Vagina (tissue), 2 donors: ENCODE measurements around the gene ADGRA3. TPM values are rescaled to one million over a fixed set of nuclear protein-coding genes. Genes with fewer than 3 reads are reported as not detected.
A peak's percentile ranks its signal among the peaks of the same experiment; 100 is the strongest.

ENCODE experiments used
- DNase-seq, 2 donors: peaks; one replicate each; pipeline ENCODE4 v3.0.0-alpha.2; 2017; ENCODE audit errors: extremely low spot score in 2 of 2
- H3K27ac ChIP-seq: fragments of 200-600 bp; sonication (generic); one replicate; pipeline ENCODE4 v1.5.1; 2019
- H3K27me3 ChIP-seq: fragments of 200-600 bp; sonication (generic); one replicate; pipeline ENCODE4 v1.5.1; 2019
- H3K36me3 ChIP-seq, 2 donors: fragments of 200-600 bp; sonication (generic); one replicate each; pipeline ENCODE4 v1.5.1; 2017 to 2019
- H3K4me1 ChIP-seq: fragments of 200-600 bp; sonication (generic); one replicate; pipeline ENCODE4 v1.5.1; 2019
- H3K4me3 ChIP-seq, 2 donors: fragments of 200-600 bp; sonication (generic); 1 replicate in 1 of 2; 2 replicates in 1 of 2; pipeline ENCODE4 v1.5.1; 2016 to 2019
- H3K9me3 ChIP-seq: fragments of 200-600 bp; sonication (generic); one replicate; pipeline ENCODE4 v1.5.1; 2019
- POLR2A ChIP-seq, 2 donors: fragments of 450-650 bp; IDR thresholded peaks; one replicate each; pipeline ENCODE4 v1.6.1; 2017; ENCODE audit warnings: antibody characterized with exemption in 2 of 2, mild to moderate bottlenecking in 2 of 2, moderate library complexity in 2 of 2
- POLR2AphosphoS5 ChIP-seq, 2 donors: sonication (generic); formaldehyde crosslinking; IDR thresholded peaks; one replicate each; pipeline ENCODE4 v1.9.0; 2017; ENCODE audit warnings: antibody characterized with exemption in 2 of 2, mild to moderate bottlenecking in 2 of 2, low read depth in 1 of 2; ENCODE audit not compliant: insufficient read depth in 1 of 2
- intact Hi-C: fragments of 100-400 bp; cut with DNase I; formaldehyde crosslinking; loops from one replicate; pipeline ENCODE4 v1.15.1; 2023
- total RNA-seq: library from RNA; depleted of rRNA; stranded (reverse); fragments of >200 nt; gene quantifications from one replicate; pipeline ENCODE4 v1.2.3, GENCODE V29; 2016
- TF ChIP-seq, protein P1 (sequence below), 3 experiments: fragments of 450-650 bp in 2 of 3; fragments of 200-600 bp in 1 of 3; sonication (generic) in 1 of 3; IDR thresholded peaks; one replicate each; pipeline ENCODE4 v1.5.1; 2017 to 2019; ENCODE audit warnings: antibody characterized with exemption in 3 of 3, mild to moderate bottlenecking in 2 of 3, moderate library complexity in 2 of 3

Gene ADGRA3
- total RNA-seq, 1 donor from 2014 or later = 23.3 TPM

DNA sequence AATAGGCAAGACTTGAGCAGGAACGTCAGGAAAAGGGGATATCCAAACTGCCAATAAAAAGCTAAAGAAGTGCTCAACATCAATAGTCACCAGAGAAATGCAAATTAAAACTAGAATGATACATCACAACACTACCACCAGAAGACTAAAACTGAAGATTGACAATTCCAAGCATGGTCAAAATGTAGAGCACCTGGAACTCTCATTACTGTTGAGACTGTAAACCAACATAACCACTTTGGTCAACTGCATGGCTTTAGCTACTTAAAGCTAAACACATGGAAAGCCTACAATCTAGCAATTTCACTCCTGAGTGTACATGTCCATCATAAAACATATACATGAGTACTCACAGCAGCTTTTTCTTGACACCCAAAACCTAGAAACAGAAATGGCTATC, 107.4 kb downstream of the ADGRA3 start:
- no peak for DNase-seq
- H3K4me1 ChIP-seq = no peaks in the 10 kb centered on the region
- no peak overlapping the region for H3K27ac ChIP-seq
- H3K9me3 ChIP-seq = no peaks in the 10 kb centered on the region
- H3K27me3 ChIP-seq = no peaks in the 10 kb centered on the region
- intact Hi-C loops = no loop called here
- TF ChIP-seq POLR2A (IDR thresholded peaks at IDR 0.05) = no peak
- no peak for TF ChIP-seq POLR2AphosphoS5 (IDR thresholded peaks at IDR 0.05; ENCODE audit: insufficient read depth in 1 of 2, low read depth in 1 of 2)
- TF ChIP-seq, protein P1, sequence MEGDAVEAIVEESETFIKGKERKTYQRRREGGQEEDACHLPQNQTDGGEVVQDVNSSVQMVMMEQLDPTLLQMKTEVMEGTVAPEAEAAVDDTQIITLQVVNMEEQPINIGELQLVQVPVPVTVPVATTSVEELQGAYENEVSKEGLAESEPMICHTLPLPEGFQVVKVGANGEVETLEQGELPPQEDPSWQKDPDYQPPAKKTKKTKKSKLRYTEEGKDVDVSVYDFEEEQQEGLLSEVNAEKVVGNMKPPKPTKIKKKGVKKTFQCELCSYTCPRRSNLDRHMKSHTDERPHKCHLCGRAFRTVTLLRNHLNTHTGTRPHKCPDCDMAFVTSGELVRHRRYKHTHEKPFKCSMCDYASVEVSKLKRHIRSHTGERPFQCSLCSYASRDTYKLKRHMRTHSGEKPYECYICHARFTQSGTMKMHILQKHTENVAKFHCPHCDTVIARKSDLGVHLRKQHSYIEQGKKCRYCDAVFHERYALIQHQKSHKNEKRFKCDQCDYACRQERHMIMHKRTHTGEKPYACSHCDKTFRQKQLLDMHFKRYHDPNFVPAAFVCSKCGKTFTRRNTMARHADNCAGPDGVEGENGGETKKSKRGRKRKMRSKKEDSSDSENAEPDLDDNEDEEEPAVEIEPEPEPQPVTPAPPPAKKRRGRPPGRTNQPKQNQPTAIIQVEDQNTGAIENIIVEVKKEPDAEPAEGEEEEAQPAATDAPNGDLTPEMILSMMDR (IDR thresholded peaks at IDR 0.05) = no peak
- H3K36me3 ChIP-seq = no peaks in the 10 kb centered on the region
- no peak overlapping the region for H3K4me3 ChIP-seq

GRCh38 chr4:22407361-22407760, 108.5 kb downstream of the ADGRA3 start:
- intact Hi-C loops = no loop called here
- H3K27ac ChIP-seq = no peak overlapping the region
- no peak for DNase-seq
- no peak for TF ChIP-seq POLR2A (IDR thresholded peaks at IDR 0.05)
- TF ChIP-seq, protein P1 (IDR thresholded peaks at IDR 0.05) = no peak
- TF ChIP-seq POLR2AphosphoS5 (IDR thresholded peaks at IDR 0.05; ENCODE audit: insufficient read depth in 1 of 2, low read depth in 1 of 2) = no peak
- H3K9me3 ChIP-seq = no peaks in the 10 kb centered on the region
- H3K4me3 ChIP-seq = no peak overlapping the region
- H3K4me1 ChIP-seq = no peaks in the 10 kb centered on the region
- no peaks in the 10 kb centered on the region for H3K36me3 ChIP-seq
- H3K27me3 ChIP-seq = no peaks in the 10 kb centered on the region

DNA sequence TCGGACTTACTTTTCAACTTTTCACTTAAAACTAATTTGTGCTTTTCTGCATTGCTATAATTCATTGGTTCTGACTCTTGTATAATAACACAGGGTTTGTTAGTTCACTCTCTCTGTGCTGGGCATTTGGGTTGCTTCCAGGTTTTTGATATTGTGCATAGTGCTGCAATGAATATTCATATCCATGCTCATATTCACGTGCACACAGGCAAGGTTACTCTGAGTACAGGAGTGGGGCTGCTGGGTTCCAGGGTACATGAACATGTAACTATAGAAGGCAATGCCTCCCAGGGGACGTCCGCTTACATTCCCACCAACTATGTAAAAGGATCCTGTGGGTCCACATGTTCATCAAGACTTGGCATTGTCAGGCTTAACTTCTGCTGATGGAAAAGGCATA, 117.2 kb downstream of the ADGRA3 start:
- intact Hi-C loops = no loop called here
- no peaks in the 10 kb centered on the region for H3K4me1 ChIP-seq
- TF ChIP-seq POLR2A (IDR thresholded peaks at IDR 0.05) = no peak
- TF ChIP-seq POLR2AphosphoS5 (IDR thresholded peaks at IDR 0.05; ENCODE audit: insufficient read depth in 1 of 2, low read depth in 1 of 2) = no peak
- TF ChIP-seq, protein P1 (IDR thresholded peaks at IDR 0.05) = no peak
- H3K27ac ChIP-seq = no peak overlapping the region
- no peak overlapping the region for H3K4me3 ChIP-seq
- H3K9me3 ChIP-seq = no peaks in the 10 kb centered on the region
- no peak for DNase-seq
- no peaks in the 10 kb centered on the region for H3K27me3 ChIP-seq
- H3K36me3 ChIP-seq = no peaks in the 10 kb centered on the region

DNA sequence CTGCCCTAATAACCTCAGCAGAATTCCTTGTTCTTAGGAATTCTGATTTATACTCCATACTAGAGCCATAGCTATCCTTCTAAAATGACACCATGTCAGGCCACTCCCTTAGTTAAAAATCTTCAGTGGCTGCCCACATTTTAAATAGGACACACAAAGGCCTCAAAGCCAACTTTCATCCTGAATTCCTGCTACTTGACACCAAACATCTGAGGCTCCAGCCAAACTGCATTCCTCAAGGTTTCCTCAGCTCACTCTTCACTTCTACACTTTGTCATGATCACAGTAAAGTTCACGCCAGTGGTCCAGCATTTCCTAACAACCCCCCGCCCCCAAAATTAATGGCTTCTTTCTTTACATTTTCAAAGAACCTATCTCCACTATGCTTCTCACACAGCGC, 124.3 kb downstream of the ADGRA3 start:
- Histone ChIP-seq H3K27ac (no peak overlapping the region), H3K36me3 (peaks cover 0 to 7% of the 10 kb centered on the region in 2 donors), H3K9me3 (no peaks in the 10 kb centered on the region), H3K4me1 (no peaks in the 10 kb centered on the region), H3K27me3 (no peaks in the 10 kb centered on the region), H3K4me3 (no peak overlapping the region)
- intact Hi-C loops = no loop called here
- TF ChIP-seq, protein P1 (IDR thresholded peaks at IDR 0.05) = no peak
- TF ChIP-seq POLR2AphosphoS5 (IDR thresholded peaks at IDR 0.05; ENCODE audit: insufficient read depth in 1 of 2, low read depth in 1 of 2) = no peak
- TF ChIP-seq POLR2A (IDR thresholded peaks at IDR 0.05) = no peak
- no peak for DNase-seq

GRCh38 chr4:22389240-22389870, 126.5 kb downstream of the ADGRA3 start:
- Histone ChIP-seq H3K36me3 (peaks cover 0 to 7% of the 10 kb centered on the region in 2 donors), H3K4me3 (no peak overlapping the region), H3K27me3 (no peaks in the 10 kb centered on the region), H3K9me3 (no peaks in the 10 kb centered on the region), H3K27ac (no peak overlapping the region), H3K4me1 (no peaks in the 10 kb centered on the region)
- intact Hi-C loops = no loop called here
- no peak for DNase-seq
- TF ChIP-seq, protein P1 (IDR thresholded peaks at IDR 0.05) = peak; percentile 49 to 65 (median 63)
- no peak for TF ChIP-seq POLR2AphosphoS5 (IDR thresholded peaks at IDR 0.05; ENCODE audit: insufficient read depth in 1 of 2, low read depth in 1 of 2)
